CD14-positive monocyte (primary cell): ENCODE measurements around the gene PATJ. TPM values are rescaled to one million over a fixed set of nuclear protein-coding genes. Genes with fewer than 3 reads are reported as not detected.

Experiments
- DNase-seq, 3 donors: peaks; one replicate each; pipeline ENCODE4 v3.0.0-alpha.2; 2011 to 2022
- H2AFZ ChIP-seq: 2 replicates; pipeline ENCODE4 v1.6.0; 2012; ENCODE audit warnings: mild to moderate bottlenecking, low read depth, low read length, inconsistent platforms; ENCODE audit not compliant: insufficient read depth, poor library complexity, severe bottlenecking
- H3K27ac ChIP-seq, 2 donors: 1 replicate in 1 of 2; 2 replicates in 1 of 2; pipeline ENCODE4 v1.5.1; 2012 to 2013; ENCODE audit warnings: low read length in 2 of 2, control low read depth in 1 of 2, inconsistent platforms in 1 of 2, low read depth in 1 of 2, mild to moderate bottlenecking in 1 of 2
- H3K27me3 ChIP-seq, 2 donors: one replicate each; pipeline versions ENCODE4 v1.6.0 to v1.6.1; 2011 to 2013; ENCODE audit warnings: low read length in 2 of 2; ENCODE audit not compliant: control insufficient read depth in 2 of 2, insufficient read depth in 2 of 2
- H3K36me3 ChIP-seq, 2 donors: replicated peaks in 1 of 2; 1 replicate in 1 of 2; 2 replicates in 1 of 2; pipeline versions ENCODE4 v1.5.1 to v1.6.1; 2012 to 2013; ENCODE audit warnings: low read length in 2 of 2, control low read depth in 1 of 2, inconsistent platforms in 1 of 2, mild to moderate bottlenecking in 1 of 2; ENCODE audit not compliant: insufficient read depth in 2 of 2, control insufficient read depth in 1 of 2
- H3K4me1 ChIP-seq, 2 donors: 1 replicate in 1 of 2; 2 replicates in 1 of 2; pipeline versions ENCODE4 v1.5.1 to v1.6.1; 2012 to 2013; ENCODE audit warnings: low read length in 2 of 2, control low read depth in 1 of 2, inconsistent platforms in 1 of 2, mild to moderate bottlenecking in 1 of 2, moderate library complexity in 1 of 2; ENCODE audit not compliant: insufficient read depth in 2 of 2, control insufficient read depth in 1 of 2
- H3K4me2 ChIP-seq: replicated peaks from 2 replicates; pipeline ENCODE3; 2012; ENCODE audit warnings: low read length, moderate library complexity, mild to moderate bottlenecking; ENCODE audit not compliant: poor library complexity, severe bottlenecking; ENCODE audit errors: extremely low read depth
- H3K4me3 ChIP-seq, 3 experiments: fragments of 200-600 bp in 1 of 3; sonication (generic) in 1 of 3; replicated peaks in 1 of 3; 1 replicate in 2 of 3; 2 replicates in 1 of 3; pipeline ENCODE4 v1.5.1; 2011 to 2013; ENCODE audit warnings: low read length in 3 of 3, mild to moderate bottlenecking in 3 of 3, control low read depth in 2 of 3, low read depth in 2 of 3, inconsistent platforms in 1 of 3, moderate library complexity in 1 of 3
- H3K79me2 ChIP-seq: 2 replicates; pipeline ENCODE4 v1.6.0; 2012; ENCODE audit warnings: mild to moderate bottlenecking, control low read depth, inconsistent platforms, low read length, moderate library complexity; ENCODE audit not compliant: insufficient read depth
- H3K9ac ChIP-seq: 2 replicates; pipeline ENCODE4 v1.6.0; 2017; ENCODE audit warnings: low read length, mild to moderate bottlenecking; ENCODE audit not compliant: insufficient read depth, poor library complexity, severe bottlenecking
- H3K9me3 ChIP-seq, 2 donors: replicated peaks in 1 of 2; 1 replicate in 1 of 2; 2 replicates in 1 of 2; pipeline versions ENCODE4 v1.5.1 to v1.6.1; 2012 to 2013; ENCODE audit warnings: low read length in 2 of 2, control low read depth in 1 of 2; ENCODE audit not compliant: control insufficient read depth in 1 of 2, insufficient read depth in 1 of 2
- H4K20me1 ChIP-seq: 2 replicates; pipeline ENCODE4 v1.6.0; 2012; ENCODE audit warnings: mild to moderate bottlenecking, low read length, control low read depth, moderate library complexity; ENCODE audit not compliant: insufficient read depth
- H3K27ac Mint-ChIP-seq, 7 donors: one replicate each; pipeline ENCODE4 v1.8.0; 2020; ENCODE audit warnings: mild to moderate bottlenecking in 7 of 7, mixed read lengths in 7 of 7, moderate library complexity in 6 of 7, inconsistent platforms in 2 of 7
- H3K27me3 Mint-ChIP-seq, 3 donors: one replicate each; pipeline ENCODE4 v1.8.0; 2021 to 2022; ENCODE audit warnings: low read depth in 3 of 3, mild to moderate bottlenecking in 3 of 3, mixed read lengths in 3 of 3, moderate library complexity in 3 of 3, inconsistent platforms in 1 of 3
- H3K36me3 Mint-ChIP-seq, 2 donors: one replicate each; pipeline ENCODE4 v1.8.0; 2020; ENCODE audit warnings: mixed read lengths in 2 of 2, inconsistent platforms in 1 of 2, mild to moderate bottlenecking in 1 of 2
- H3K4me1 Mint-ChIP-seq: one replicate; pipeline ENCODE4 v1.8.0; 2020; ENCODE audit warnings: mild to moderate bottlenecking, mixed read lengths
- H3K4me3 Mint-ChIP-seq, 2 donors: one replicate each; pipeline ENCODE4 v1.8.0; 2020; ENCODE audit warnings: mild to moderate bottlenecking in 2 of 2, mixed read lengths in 2 of 2, moderate library complexity in 1 of 2
- H3K9me3 Mint-ChIP-seq, 7 donors: one replicate each; pipeline ENCODE4 v1.8.0; 2020 to 2022; ENCODE audit warnings: mixed read lengths in 7 of 7, mild to moderate bottlenecking in 6 of 7, moderate library complexity in 6 of 7, inconsistent platforms in 2 of 7
- CTCF ChIP-seq: fragments of 200-600 bp; IDR thresholded peaks from one replicate; pipeline ENCODE4 v1.8.0; 2022; ENCODE audit warnings: antibody characterized with exemption, mild to moderate bottlenecking
- WGBS: methylation state at CpG from one replicate; pipeline ENCODE4 v1.1.5; 2013; ENCODE audit warnings: missing lambda C conversion rate; ENCODE audit not compliant: insufficient coverage; 5-methylcytosine and 5-hydroxymethylcytosine counted together
- intact Hi-C, 2 donors: fragments of 100-400 bp; cut with micrococcal nuclease; formaldehyde crosslinking; loops; one replicate each; pipeline versions ENCODE4 v1.15.0 to v1.15.1; 2023
- polyA plus RNA-seq, 3 donors: library from polyadenylated mRNA; depleted of rRNA in 1 of 3; unstranded in 2 of 3; stranded (reverse) in 1 of 3; fragments of 300-500 nt in 2 of 3; fragments of >200 nt in 1 of 3; fragmentation: Illumina TruSeq in 2 of 3; gene quantifications; 1 replicate in 2 of 3; 2 replicates in 1 of 3; pipeline ENCODE4 v1.2.3, GENCODE V29; 2012 to 2021

PATJ gene
- polyA plus RNA-seq, 3 donors, result 0.01 to 0.23 TPM; not detected in 1

DNA sequence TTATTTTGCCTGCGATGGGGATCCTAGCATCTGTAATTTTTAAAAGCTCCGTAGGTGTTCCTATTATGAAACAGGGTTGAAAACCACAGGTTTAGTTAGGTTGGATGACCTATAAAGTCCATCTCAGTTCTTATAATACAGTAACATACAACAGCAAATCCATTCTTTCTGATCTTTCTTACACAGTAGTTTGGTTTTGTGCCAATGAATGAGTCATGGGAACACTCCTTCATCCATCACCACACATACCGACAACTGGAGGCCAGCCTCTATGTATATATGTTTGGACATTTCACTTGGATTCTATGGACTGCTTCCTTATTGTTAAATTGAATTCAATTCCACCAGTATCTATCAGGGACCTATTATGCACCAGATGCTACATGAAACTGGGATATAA lies 334.0 kb downstream of the PATJ start:
- no peak overlapping the region for H3K4me3 Mint-ChIP-seq
- intact Hi-C loops, result no loop called here
- no peaks in the 10 kb centered on the region for H3K36me3 ChIP-seq
- H3K4me2 ChIP-seq, result no peak overlapping the region
- H3K27ac ChIP-seq, result no peak overlapping the region
- H3K4me1 ChIP-seq, result no peaks in the 10 kb centered on the region
- peaks cover 0 to 2% (median 0%) of the 10 kb centered on the region in 7 donors for H3K9me3 Mint-ChIP-seq
- WGBS, result no CpG with 5 or more reads among the region's 3 CpGs
- no peak for DNase-seq
- H3K9ac ChIP-seq, result no peak overlapping the region
- H3K27me3 Mint-ChIP-seq, result no peaks in the 10 kb centered on the region
- no peak overlapping the region for H3K4me3 ChIP-seq
- no peak overlapping the region for H3K27ac Mint-ChIP-seq
- no peaks in the 10 kb centered on the region for H3K4me1 Mint-ChIP-seq
- no peaks in the 10 kb centered on the region for H3K9me3 ChIP-seq
- no peaks in the 10 kb centered on the region for H3K79me2 ChIP-seq
- H3K27me3 ChIP-seq, result no peaks in the 10 kb centered on the region
- no peak overlapping the region for H2AFZ ChIP-seq
- TF ChIP-seq CTCF, result no peak
- H4K20me1 ChIP-seq, result no peaks in the 10 kb centered on the region
- H3K36me3 Mint-ChIP-seq, result no peaks in the 10 kb centered on the region

- H3K4me3 ChIP-seq, result no peak overlapping the region
- H3K79me2 ChIP-seq, result no peaks in the 10 kb centered on the region
- Mint-ChIP-seq H3K4me1 (no peaks in the 10 kb centered on the region), H3K36me3 (no peaks in the 10 kb centered on the region), H3K4me3 (no peak overlapping the region), H3K27me3 (no peaks in the 10 kb centered on the region), H3K27ac (no peak overlapping the region), H3K9me3 (no peaks in the 10 kb centered on the region)
- no peaks in the 10 kb centered on the region for H4K20me1 ChIP-seq
- intact Hi-C loops, result no loop called here
- H3K27me3 ChIP-seq, result no peaks in the 10 kb centered on the region
- no peaks in the 10 kb centered on the region for H3K9me3 ChIP-seq
- no peaks in the 10 kb centered on the region for H3K4me1 ChIP-seq
- H3K27ac ChIP-seq, result no peak overlapping the region
- no peak overlapping the region for H3K4me2 ChIP-seq
- no peak for DNase-seq
- no peak overlapping the region for H3K9ac ChIP-seq
- WGBS, result no CpG with 5 or more reads among the region's 1 CpG
- H2AFZ ChIP-seq, result no peak overlapping the region
- no peaks in the 10 kb centered on the region for H3K36me3 ChIP-seq
- no peak for TF ChIP-seq CTCF
Observed at GRCh38 chr1:62077821-62078220, 335.5 kb downstream of the PATJ start.
